A549 (cell line): ENCODE results near the gene PARD3B. TPM values are rescaled to one million over a fixed set of nuclear protein-coding genes. Genes with fewer than 3 reads are reported as not detected.

ENCODE experiments used
- ATAC-seq, 2 experiments: fragments of 200-7000 bp in 1 of 2; fragments of >200 bp in 1 of 2; cut with Nextera tagmentation in 1 of 2; cut with Tn5 transposase in 1 of 2; 3 replicates each; pipeline versions ENCODE4 v1.8.0 to v1.9.1; 2018 to 2020; ENCODE audit warnings: mild to moderate bottlenecking in 1 of 2, moderate library complexity in 1 of 2
- CTCF ChIA-PET: fragments of 300-600 bp; sonication (Branson Sonifier 250); formaldehyde crosslinking; extraction: SDS; loops from one replicate; lab custom pipeline; 2021; ENCODE audit warnings: antibody characterized with exemption, inconsistent platforms; lab: Yijun Ruan, JAX
- POLR2A ChIA-PET: fragments of 350-600 bp; formaldehyde crosslinking; extraction: SDS; loops from one replicate; lab custom pipeline; 2021; ENCODE audit warnings: antibody characterized with exemption, inconsistent platforms; lab: Yijun Ruan, JAX
- DNase-seq, 2 experiments: peaks; one replicate each; pipeline versions ENCODE4 v3.0.0 to v3.0.0-alpha.2; 2011 to 2016; ENCODE audit warnings: low read depth in 1 of 2, low spot score in 1 of 2
- FAIRE-seq: peaks from 2 replicates; lab custom pipeline; 2011; peaks lifted over from hg19 to GRCh38; lab: Jason Lieb, UNC
- H3K27ac ChIP-seq, 2 experiments: fragments of >200 bp; sonication (Bioruptor Twin); formaldehyde crosslinking; 3 replicates each; pipeline ENCODE4 v1.5.1; 2016 to 2017
- H3K4me1 ChIP-seq: fragments of >200 bp; sonication (Bioruptor Twin); formaldehyde crosslinking; 3 replicates; pipeline ENCODE4 v1.6.1; 2016
- H3K4me2 ChIP-seq: fragments of >200 bp; sonication (Bioruptor Twin); formaldehyde crosslinking; 3 replicates; pipeline ENCODE4 v1.6.1; 2016
- H3K4me3 ChIP-seq: fragments of >200 bp; sonication (Bioruptor Twin); formaldehyde crosslinking; 3 replicates; pipeline ENCODE4 v1.5.1; 2016
- H3K9me3 ChIP-seq: fragments of >200 bp; sonication (Bioruptor Twin); formaldehyde crosslinking; 3 replicates; pipeline ENCODE4 v1.6.1; 2016
- CHD4 ChIP-seq: fragments of 200-600 bp; sonication (generic); IDR thresholded peaks from 2 replicates; pipeline ENCODE4 v1.6.1; 2016; ENCODE audit warnings: antibody characterized with exemption, mild to moderate bottlenecking, borderline replicate concordance
- FOSB ChIP-seq: fragments of 250-450 bp; sonication (Bioruptor Pico); IDR thresholded peaks from 2 replicates; pipeline ENCODE4 v1.5.0; 2020; ENCODE audit warnings: mild to moderate bottlenecking, moderate library complexity
- FOXS1 ChIP-seq: fragments of 250-450 bp; sonication (Bioruptor Pico); IDR thresholded peaks from 2 replicates; pipeline ENCODE4 v1.5.0; 2020; ENCODE audit warnings: mild to moderate bottlenecking, moderate library complexity
- HEYL ChIP-seq: fragments of 250-450 bp; sonication (Bioruptor Pico); IDR thresholded peaks from 2 replicates; pipeline ENCODE4 v1.8.0; 2021; ENCODE audit warnings: mild to moderate bottlenecking, moderate library complexity
- KDM1A ChIP-seq: fragments of 200-600 bp; sonication (generic); IDR thresholded peaks from 2 replicates; pipeline ENCODE4 v1.6.1; 2016; ENCODE audit warnings: low read depth, mild to moderate bottlenecking
- KDM5A ChIP-seq: fragments of 200-600 bp; sonication (generic); IDR thresholded peaks from 2 replicates; pipeline ENCODE4 v1.6.1; 2016; ENCODE audit warnings: antibody characterized with exemption, mild to moderate bottlenecking
- NFE2L2 ChIP-seq: fragments of 150-350 bp; conservative IDR thresholded peaks from 2 replicates; pipeline ENCODE4 v1.6.1; 2014; ENCODE audit warnings: low read length
- POLR2A ChIP-seq: IDR thresholded peaks from 2 replicates; pipeline ENCODE4 v1.6.1; 2012; ENCODE audit warnings: mild to moderate bottlenecking, low read length
- POLR2AphosphoS2 ChIP-seq: conservative IDR thresholded peaks from 2 replicates; pipeline ENCODE4 v1.6.1; 2012; ENCODE audit warnings: low read length, improper control_type of control experiment, inconsistent platforms
- RNF2 ChIP-seq: fragments of 200-600 bp; sonication (generic); IDR thresholded peaks from 2 replicates; pipeline ENCODE4 v1.6.1; 2016; ENCODE audit warnings: low read depth, mild to moderate bottlenecking, antibody characterized with exemption, moderate library complexity, borderline replicate concordance
- TFCP2L1 ChIP-seq: fragments of 250-450 bp; sonication (Bioruptor Pico); IDR thresholded peaks from 2 replicates; pipeline ENCODE4 v1.5.0; 2021; ENCODE audit warnings: mild to moderate bottlenecking
- ZC3H11A ChIP-seq: fragments of 450-650 bp; IDR thresholded peaks from 2 replicates; pipeline ENCODE4 v1.6.1; 2014; ENCODE audit warnings: antibody characterized with exemption, mild to moderate bottlenecking
- ZFP36 ChIP-seq: fragments of 450-650 bp; IDR thresholded peaks from 2 replicates; pipeline ENCODE4 v1.6.1; 2014; ENCODE audit warnings: borderline replicate concordance; ENCODE audit not compliant: partially characterized antibody
- WGBS: methylation state at CpG from one replicate; pipeline ENCODE4 v1.1.6; 2017; ENCODE audit errors: missing lambda C conversion rate; 5-methylcytosine and 5-hydroxymethylcytosine counted together
- polyA plus RNA-seq, 4 experiments: library from polyadenylated mRNA; depleted of rRNA in 3 of 4; stranded (reverse); fragments of >200 nt; fragmentation: RNase III in 1 of 4; extraction: RNeasy Plus Mini Kit Qiagen cat#74134 plus additional on column Dnase treatment in 1 of 4; gene quantifications; 2 replicates in 3 of 4; 3 replicates in 1 of 4; pipeline ENCODE4 v1.2.3, GENCODE V29; 2011 to 2017
- TF ChIP-seq, protein P1 (sequence below): IDR thresholded peaks from 2 replicates; pipeline ENCODE4 v1.6.1; 2012
- TF ChIP-seq, protein P2 (sequence below): fragments of >200 bp; sonication (Bioruptor Twin); formaldehyde crosslinking; IDR thresholded peaks from 3 replicates; pipeline ENCODE4 v1.5.1; 2016
- TF ChIP-seq, protein P3 (sequence below): fragments of >200 bp; sonication (Bioruptor Twin); formaldehyde crosslinking; IDR thresholded peaks from 3 replicates; pipeline ENCODE4 v1.6.1; 2016

Gene PARD3B
- polyA plus RNA-seq, 2 of the 4 experiments (the other 2 are of a cell fraction) = 1.2 to 2.4 TPM

DNA sequence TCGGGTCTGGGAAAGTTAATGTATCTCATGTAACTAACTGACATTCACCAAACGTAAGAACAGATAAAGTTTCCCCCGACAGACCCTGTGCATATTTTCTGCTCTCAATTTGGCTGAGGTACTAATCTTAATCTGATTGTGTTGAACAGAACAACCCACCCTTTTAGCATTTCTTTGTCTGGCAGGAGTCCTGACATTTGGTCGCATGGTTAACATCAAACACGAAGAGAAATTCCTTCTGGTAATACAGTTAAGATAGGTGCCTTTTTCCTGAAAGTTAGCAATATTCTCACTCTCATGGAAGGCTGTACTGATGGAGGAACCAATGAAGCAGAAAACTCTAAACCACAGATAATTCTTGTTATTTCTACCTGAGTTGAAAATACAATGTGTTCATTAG, 520.8 kb downstream of the PARD3B start:
- ATAC-seq = no peak
- TF ChIP-seq, protein P1, sequence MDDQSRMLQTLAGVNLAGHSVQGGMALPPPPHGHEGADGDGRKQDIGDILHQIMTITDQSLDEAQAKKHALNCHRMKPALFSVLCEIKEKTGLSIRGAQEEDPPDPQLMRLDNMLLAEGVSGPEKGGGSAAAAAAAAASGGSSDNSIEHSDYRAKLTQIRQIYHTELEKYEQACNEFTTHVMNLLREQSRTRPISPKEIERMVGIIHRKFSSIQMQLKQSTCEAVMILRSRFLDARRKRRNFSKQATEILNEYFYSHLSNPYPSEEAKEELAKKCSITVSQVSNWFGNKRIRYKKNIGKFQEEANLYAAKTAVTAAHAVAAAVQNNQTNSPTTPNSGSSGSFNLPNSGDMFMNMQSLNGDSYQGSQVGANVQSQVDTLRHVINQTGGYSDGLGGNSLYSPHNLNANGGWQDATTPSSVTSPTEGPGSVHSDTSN = no peak
- Histone ChIP-seq H3K4me1 (peaks cover 8% of the 10 kb centered on the region; the same call in 2 of the 3 replicates), H3K4me2 (no peak overlapping the region), H3K27ac (no peak overlapping the region), H3K9me3 (no peaks in the 10 kb centered on the region), H3K4me3 (no peak overlapping the region)
- CTCF ChIA-PET = no interaction called here
- WGBS = 69% methylated on average over 5 of the region's 5 CpGs
- POLR2A ChIA-PET = no interaction called here
- DNase-seq = no peak
- no peak for FAIRE-seq

DNA sequence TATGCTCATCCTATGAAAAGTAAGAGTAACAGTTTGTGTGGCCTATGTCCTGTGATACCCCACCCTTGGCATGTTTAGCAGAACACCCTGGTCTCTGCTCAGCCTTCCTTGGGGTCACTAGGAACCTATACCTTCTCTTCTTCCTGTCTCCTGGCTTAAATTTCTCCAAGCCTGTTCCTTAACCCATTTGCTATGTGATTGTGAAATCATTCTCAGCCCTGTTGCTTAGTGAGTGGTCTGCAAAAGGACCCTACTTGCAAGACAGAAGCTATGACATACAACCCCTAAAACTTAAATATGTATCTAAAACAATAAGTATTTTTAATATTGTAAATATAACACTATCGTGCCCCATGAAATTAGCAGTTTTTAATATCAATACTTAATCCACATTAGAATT, 524.7 kb downstream of the PARD3B start:
- CTCF ChIA-PET = no interaction called here
- 49% methylated on average over 1 of the region's 1 CpG for WGBS

DNA sequence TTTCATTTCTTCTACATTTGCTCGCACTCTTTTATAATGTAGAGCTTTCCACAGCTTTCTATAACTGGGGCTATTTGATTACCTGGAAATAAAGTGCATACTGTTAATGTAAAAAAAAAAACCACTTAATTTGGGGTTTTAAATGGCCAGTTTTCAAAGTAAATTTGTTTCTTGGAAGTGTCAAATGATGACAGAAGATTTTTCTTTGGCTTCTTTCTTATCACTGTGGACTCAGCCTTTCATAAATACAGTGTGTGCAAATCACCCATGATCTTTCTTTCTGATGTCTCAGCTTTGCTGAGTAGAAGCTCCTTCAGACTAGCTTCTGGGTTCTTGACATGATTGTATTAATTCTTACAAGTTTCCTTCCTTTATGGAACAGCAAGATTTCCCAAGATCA, 525.6 kb downstream of the PARD3B start:
- DNase-seq = no peak
- TF ChIP-seq, protein P2, sequence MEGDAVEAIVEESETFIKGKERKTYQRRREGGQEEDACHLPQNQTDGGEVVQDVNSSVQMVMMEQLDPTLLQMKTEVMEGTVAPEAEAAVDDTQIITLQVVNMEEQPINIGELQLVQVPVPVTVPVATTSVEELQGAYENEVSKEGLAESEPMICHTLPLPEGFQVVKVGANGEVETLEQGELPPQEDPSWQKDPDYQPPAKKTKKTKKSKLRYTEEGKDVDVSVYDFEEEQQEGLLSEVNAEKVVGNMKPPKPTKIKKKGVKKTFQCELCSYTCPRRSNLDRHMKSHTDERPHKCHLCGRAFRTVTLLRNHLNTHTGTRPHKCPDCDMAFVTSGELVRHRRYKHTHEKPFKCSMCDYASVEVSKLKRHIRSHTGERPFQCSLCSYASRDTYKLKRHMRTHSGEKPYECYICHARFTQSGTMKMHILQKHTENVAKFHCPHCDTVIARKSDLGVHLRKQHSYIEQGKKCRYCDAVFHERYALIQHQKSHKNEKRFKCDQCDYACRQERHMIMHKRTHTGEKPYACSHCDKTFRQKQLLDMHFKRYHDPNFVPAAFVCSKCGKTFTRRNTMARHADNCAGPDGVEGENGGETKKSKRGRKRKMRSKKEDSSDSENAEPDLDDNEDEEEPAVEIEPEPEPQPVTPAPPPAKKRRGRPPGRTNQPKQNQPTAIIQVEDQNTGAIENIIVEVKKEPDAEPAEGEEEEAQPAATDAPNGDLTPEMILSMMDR = no peak
- TF ChIP-seq TFCP2L1 (no peak), HEYL (CRISPR knock-in tag) (no peak), CHD4 (no peak), FOSB (no peak), RNF2 (no peak), KDM1A (no peak), FOXS1 (CRISPR knock-in tag) (no peak), ZC3H11A (no peak), POLR2A (no peak)
- TF ChIP-seq, protein P3, sequence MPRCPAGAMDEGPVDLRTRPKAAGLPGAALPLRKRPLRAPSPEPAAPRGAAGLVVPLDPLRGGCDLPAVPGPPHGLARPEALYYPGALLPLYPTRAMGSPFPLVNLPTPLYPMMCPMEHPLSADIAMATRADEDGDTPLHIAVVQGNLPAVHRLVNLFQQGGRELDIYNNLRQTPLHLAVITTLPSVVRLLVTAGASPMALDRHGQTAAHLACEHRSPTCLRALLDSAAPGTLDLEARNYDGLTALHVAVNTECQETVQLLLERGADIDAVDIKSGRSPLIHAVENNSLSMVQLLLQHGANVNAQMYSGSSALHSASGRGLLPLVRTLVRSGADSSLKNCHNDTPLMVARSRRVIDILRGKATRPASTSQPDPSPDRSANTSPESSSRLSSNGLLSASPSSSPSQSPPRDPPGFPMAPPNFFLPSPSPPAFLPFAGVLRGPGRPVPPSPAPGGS = no peak
- TF ChIP-seq, protein P1 = no peak
- 85% methylated on average over 1 of the region's 1 CpG for WGBS

More for the DNA sequence above, 524.7 kb downstream of the PARD3B start:
- Histone ChIP-seq H3K4me2 (no peak overlapping the region), H3K4me3 (no peak overlapping the region), H3K27ac (no peak overlapping the region), H3K4me1 (no peaks in the 10 kb centered on the region), H3K9me3 (no peaks in the 10 kb centered on the region)
- no peak for DNase-seq
- TF ChIP-seq ZC3H11A (no peak), POLR2AphosphoS2 (no peak), NFE2L2 (no peak), KDM5A (no peak), ZFP36 (no peak)
- no peak for FAIRE-seq
- POLR2A ChIA-PET = no interaction called here
- no peak for ATAC-seq

More for the DNA sequence above, 525.6 kb downstream of the PARD3B start:
- Histone ChIP-seq H3K4me2 (no peak overlapping the region), H3K4me1 (no peaks in the 10 kb centered on the region), H3K27ac (no peak overlapping the region), H3K9me3 (no peaks in the 10 kb centered on the region), H3K4me3 (no peak overlapping the region)
- FAIRE-seq (no peak), ATAC-seq (no peak)
- ChIA-PET POLR2A (no interaction called here), CTCF (no interaction called here)
